A549 (cell line): ENCODE results near the gene GAL3ST3.

ENCODE experiments used
- ELK1 ChIP-seq: fragments of 150-350 bp; IDR thresholded peaks from 2 replicates; pipeline ENCODE4 v1.6.1; 2014; ENCODE audit warnings: low read depth, mild to moderate bottlenecking, low read length
- PHF8 ChIP-seq: fragments of 200-600 bp; sonication (generic); IDR thresholded peaks from 2 replicates; pipeline ENCODE4 v1.6.1; 2016; ENCODE audit warnings: low read depth, mild to moderate bottlenecking, antibody characterized with exemption, moderate library complexity, borderline replicate concordance
- POLR2A ChIP-seq: IDR thresholded peaks from 2 replicates; pipeline ENCODE4 v1.6.1; 2012; ENCODE audit warnings: mild to moderate bottlenecking, low read length
- RAD21 ChIP-seq, 2 experiments: fragments of >200 bp in 1 of 2; sonication (Bioruptor Twin) in 1 of 2; formaldehyde crosslinking in 1 of 2; IDR thresholded peaks in 1 of 2; conservative IDR thresholded peaks in 1 of 2; 2 replicates in 1 of 2; 3 replicates in 1 of 2; pipeline ENCODE4 v1.6.1; 2012 to 2018; ENCODE audit warnings: inconsistent platforms in 1 of 2

- no peak for TF ChIP-seq RAD21 (conservative IDR thresholded peaks at IDR 0.05 in 1 of 2, IDR thresholded peaks at IDR 0.05 in 1 of 2)
- TF ChIP-seq ELK1, result no peak
- TF ChIP-seq POLR2A, result no peak
- no peak for TF ChIP-seq PHF8
Observed at GRCh38 chr11:66081505-66081904, 32.5 kb upstream of the GAL3ST3 start.
